ENCODE results near the gene FOXN3.

DNA sequence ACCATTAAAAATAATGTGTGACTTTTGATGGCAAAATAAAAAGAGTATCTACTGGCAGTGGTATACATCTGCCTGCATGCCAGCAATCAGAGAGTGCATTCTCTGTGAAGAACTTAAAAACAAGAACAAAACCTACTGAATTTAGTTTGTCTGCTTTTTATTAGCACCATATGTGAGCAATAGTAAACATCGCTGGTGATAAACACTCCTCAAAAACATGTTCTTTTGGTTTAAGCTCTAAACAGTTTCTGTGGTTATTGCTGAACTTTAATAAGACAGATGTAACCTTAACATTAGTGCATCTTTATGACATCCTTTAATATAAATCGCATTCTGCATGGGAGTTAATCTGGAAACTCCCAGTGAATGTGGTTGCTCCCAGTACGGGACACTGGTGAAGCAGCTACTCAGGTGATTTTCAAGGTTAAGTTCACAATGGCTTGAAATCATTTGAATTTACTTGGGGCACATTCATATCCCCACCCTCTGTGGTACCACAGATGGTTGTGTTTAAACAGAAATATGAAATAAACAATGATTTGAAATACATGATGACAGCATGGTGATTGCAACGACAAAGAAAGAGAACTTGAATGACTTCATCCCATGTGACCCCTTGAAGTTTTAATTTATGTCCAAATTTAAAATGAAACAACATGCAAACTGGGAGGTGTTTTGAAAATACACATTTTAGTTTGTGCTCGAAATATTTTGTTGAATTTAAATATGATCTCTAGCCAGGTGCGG is 285.9 kb downstream of the FOXN3 start:
- no peak for TF ChIP-seq POLR2A (IDR thresholded peaks at IDR 0.05)
- no peak for TF ChIP-seq CTCF (IDR thresholded peaks at IDR 0.05 in 8 of 11, conservative IDR thresholded peaks at IDR 0.05 in 3 of 11)
